Panc1 (cell line): Measurements from ENCODE around the gene CNTN4. TPM values are rescaled to one million over a fixed set of nuclear protein-coding genes. Genes with fewer than 3 reads are reported as not detected.

Experiments used
- ATAC-seq: fragments of 200-7000 bp; cut with Tn5 transposase; 2 replicates; pipeline ENCODE4 v1.9.1; 2020; ENCODE audit warnings: mild to moderate bottlenecking, moderate library complexity
- BruUV-seq: library from RNA; stranded (reverse); fragments of 400-500 nt; replicated peaks from 2 replicates; lab custom pipeline; 2021; lab: Mats Ljungman, UMichigan
- CTCF ChIA-PET: fragments of 300-600 bp; sonication (Branson Sonifier 250); formaldehyde crosslinking; loops from one replicate; lab custom pipeline; 2022; ENCODE audit warnings: antibody characterized with exemption; lab: Charles Lee
- POLR2A ChIA-PET: fragments of 300-600 bp; sonication (Branson Sonifier 250); formaldehyde crosslinking; loops from one replicate; lab custom pipeline; 2022; ENCODE audit warnings: antibody characterized with exemption; lab: Charles Lee
- DNase-seq: peaks from one replicate; pipeline ENCODE4 v3.0.0-alpha.2; 2010; ENCODE audit warnings: low read depth, low spot score
- H3K27ac ChIP-seq: 2 replicates; pipeline ENCODE4 v1.5.1; 2011; ENCODE audit warnings: mild to moderate bottlenecking, low read length, inconsistent platforms
- H3K27me3 ChIP-seq: fragments of 200-500 bp; sonication (Bioruptor generic); 2 replicates; pipeline ENCODE4 v1.6.0; 2014; ENCODE audit warnings: low read length, inconsistent platforms; ENCODE audit not compliant: control insufficient read depth, insufficient read depth
- H3K36me3 ChIP-seq: fragments of 200-500 bp; sonication (Bioruptor generic); 2 replicates; pipeline ENCODE4 v1.5.1; 2014; ENCODE audit warnings: inconsistent platforms, mild to moderate bottlenecking, low read length, moderate library complexity; ENCODE audit not compliant: control insufficient read depth, insufficient read depth
- H3K4me1 ChIP-seq: 2 replicates; pipeline ENCODE4 v1.5.1; 2011; ENCODE audit warnings: inconsistent platforms, mild to moderate bottlenecking, low read length, moderate library complexity; ENCODE audit not compliant: control insufficient read depth, insufficient read depth
- H3K4me3 ChIP-seq, 2 experiments: 2 replicates each; pipeline ENCODE4 v1.5.1; 2011 to 2012; ENCODE audit warnings: low read depth in 2 of 2, low read length in 2 of 2, mild to moderate bottlenecking in 2 of 2, inconsistent platforms in 1 of 2, moderate library complexity in 1 of 2
- H3K9me3 ChIP-seq: fragments of 200-500 bp; sonication (Bioruptor generic); 2 replicates; pipeline ENCODE4 v1.5.1; 2014; ENCODE audit warnings: low read depth, mild to moderate bottlenecking, inconsistent platforms, low read length, moderate library complexity; ENCODE audit not compliant: control insufficient read depth, insufficient read depth
- CTCF ChIP-seq: fragments of 450-650 bp; IDR thresholded peaks from 2 replicates; pipeline ENCODE4 v1.5.1; 2017; ENCODE audit warnings: mild to moderate bottlenecking
- POLR2AphosphoS5 ChIP-seq: IDR thresholded peaks from 2 replicates; pipeline ENCODE4 v1.6.1; 2012; ENCODE audit warnings: mild to moderate bottlenecking, low read depth, low read length, moderate library complexity
- REST ChIP-seq, 2 experiments: IDR thresholded peaks; 2 replicates each; pipeline ENCODE4 v1.6.1; 2011 to 2012; ENCODE audit warnings: low read depth in 2 of 2, control low read depth in 1 of 2, low read length in 1 of 2, mild to moderate bottlenecking in 1 of 2, moderate library complexity in 1 of 2; ENCODE audit not compliant: insufficient read depth in 1 of 2
- SIN3A ChIP-seq: IDR thresholded peaks from 2 replicates; pipeline ENCODE4 v1.6.1; 2012; ENCODE audit warnings: low read depth, mild to moderate bottlenecking, low read length, moderate library complexity, borderline replicate concordance; ENCODE audit not compliant: insufficient read depth
- TCF7L2 ChIP-seq: IDR thresholded peaks from 2 replicates; pipeline ENCODE4 v1.6.1; 2011; ENCODE audit warnings: mild to moderate bottlenecking, low read depth, low read length, inconsistent platforms
- in situ Hi-C: cut with HindIII; loops from 2 replicates; pipeline ENCODE4 v1.10.0; 2016; ENCODE audit warnings: low sequenced_read_pairs, low pct_unique_long_range_greater_than_20kb
- intact Hi-C: fragments of 100-400 bp; cut with micrococcal nuclease; formaldehyde crosslinking; loops from one replicate; pipeline ENCODE4 v1.10.0; 2022; ENCODE audit not compliant: unreplicated experiment
- total RNA-seq: library from RNA; stranded (reverse); gene quantifications from one replicate; pipeline ENCODE4 v1.2.1, GENCODE V29; 2021; ENCODE audit not compliant: unreplicated experiment

Gene CNTN4
- total RNA-seq, 1 experiment from 2014 or later: not detected

- no peak overlapping the region for H3K27ac ChIP-seq
- TF ChIP-seq TCF7L2 (no peak), REST (IDR thresholded peaks at IDR 0.05; ENCODE audit: insufficient read depth in 1 of 2, low read depth in 2 of 2, low read length in 1 of 2) (no peak), POLR2AphosphoS5 (no peak), SIN3A (no peak), CTCF (no peak)
- no peaks in the 10 kb centered on the region for H3K27me3 ChIP-seq
- in situ Hi-C loops (no loop called here), intact Hi-C loops (no loop called here)
- ChIA-PET POLR2A (no interaction called here), CTCF (no interaction called here)
- DNase-seq: no peak
- no peaks in the 10 kb centered on the region for H3K9me3 ChIP-seq
- no TSS peak for BruUV-seq
- no peak for ATAC-seq
- no peaks in the 10 kb centered on the region for H3K36me3 ChIP-seq
- H3K4me3 ChIP-seq: no peak overlapping the region
- H3K4me1 ChIP-seq: no peaks in the 10 kb centered on the region
Observed at GRCh38 chr3:2876362-2876761, 777.7 kb downstream of the CNTN4 start.

GRCh38 chr3:2879023-2879422 lies 780.4 kb downstream of the CNTN4 start:
- no peak for TF ChIP-seq SIN3A
- TF ChIP-seq REST (IDR thresholded peaks at IDR 0.05; ENCODE audit: insufficient read depth in 1 of 2, low read depth in 2 of 2, low read length in 1 of 2): no peak
- TF ChIP-seq POLR2AphosphoS5: no peak
- TF ChIP-seq CTCF: no peak
- no peak for TF ChIP-seq TCF7L2
- BruUV-seq: no TSS peak
- Histone ChIP-seq H3K9me3 (no peaks in the 10 kb centered on the region), H3K36me3 (no peaks in the 10 kb centered on the region), H3K27me3 (no peaks in the 10 kb centered on the region), H3K4me3 (no peak overlapping the region), H3K27ac (no peak overlapping the region), H3K4me1 (no peaks in the 10 kb centered on the region)
- ATAC-seq (no peak), DNase-seq (no peak)
- in situ Hi-C loops (no loop called here), intact Hi-C loops (no loop called here)
- ChIA-PET POLR2A (no interaction called here), CTCF (no interaction called here)
